ENCODE results near the gene TRIM24.

DNA sequence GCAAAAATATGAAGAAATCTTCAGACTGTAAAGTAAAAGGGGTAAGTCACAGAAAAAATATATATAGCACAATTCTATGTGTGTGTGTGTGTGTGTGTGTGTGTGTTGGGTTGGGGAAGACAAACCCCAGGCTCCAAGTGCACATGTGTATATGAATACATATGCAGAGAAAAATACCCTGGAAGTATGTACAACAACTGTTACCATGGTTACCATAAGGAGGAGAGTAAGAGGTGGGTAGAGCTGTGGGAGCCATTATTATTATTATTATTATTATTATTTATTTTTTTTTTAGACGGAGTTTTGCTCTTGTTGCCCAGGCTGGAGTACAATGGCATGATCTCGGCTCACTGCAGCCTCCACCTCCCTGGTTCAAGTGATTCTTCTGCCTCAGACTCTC, 23.7 kb upstream of the TRIM24 start:
- TF ChIP-seq, protein P1, sequence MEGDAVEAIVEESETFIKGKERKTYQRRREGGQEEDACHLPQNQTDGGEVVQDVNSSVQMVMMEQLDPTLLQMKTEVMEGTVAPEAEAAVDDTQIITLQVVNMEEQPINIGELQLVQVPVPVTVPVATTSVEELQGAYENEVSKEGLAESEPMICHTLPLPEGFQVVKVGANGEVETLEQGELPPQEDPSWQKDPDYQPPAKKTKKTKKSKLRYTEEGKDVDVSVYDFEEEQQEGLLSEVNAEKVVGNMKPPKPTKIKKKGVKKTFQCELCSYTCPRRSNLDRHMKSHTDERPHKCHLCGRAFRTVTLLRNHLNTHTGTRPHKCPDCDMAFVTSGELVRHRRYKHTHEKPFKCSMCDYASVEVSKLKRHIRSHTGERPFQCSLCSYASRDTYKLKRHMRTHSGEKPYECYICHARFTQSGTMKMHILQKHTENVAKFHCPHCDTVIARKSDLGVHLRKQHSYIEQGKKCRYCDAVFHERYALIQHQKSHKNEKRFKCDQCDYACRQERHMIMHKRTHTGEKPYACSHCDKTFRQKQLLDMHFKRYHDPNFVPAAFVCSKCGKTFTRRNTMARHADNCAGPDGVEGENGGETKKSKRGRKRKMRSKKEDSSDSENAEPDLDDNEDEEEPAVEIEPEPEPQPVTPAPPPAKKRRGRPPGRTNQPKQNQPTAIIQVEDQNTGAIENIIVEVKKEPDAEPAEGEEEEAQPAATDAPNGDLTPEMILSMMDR (IDR thresholded peaks at IDR 0.05; ENCODE audit: insufficient read depth, low read length): no peak
- TF ChIP-seq POLR2AphosphoS5 (IDR thresholded peaks at IDR 0.05; ENCODE audit: low read depth) (no peak), GABPA (IDR thresholded peaks at IDR 0.05; ENCODE audit: low read depth) (no peak), SPI1 (IDR thresholded peaks at IDR 0.05; ENCODE audit: borderline replicate concordance, low read depth) (no peak)
- TF ChIP-seq, protein P2, sequence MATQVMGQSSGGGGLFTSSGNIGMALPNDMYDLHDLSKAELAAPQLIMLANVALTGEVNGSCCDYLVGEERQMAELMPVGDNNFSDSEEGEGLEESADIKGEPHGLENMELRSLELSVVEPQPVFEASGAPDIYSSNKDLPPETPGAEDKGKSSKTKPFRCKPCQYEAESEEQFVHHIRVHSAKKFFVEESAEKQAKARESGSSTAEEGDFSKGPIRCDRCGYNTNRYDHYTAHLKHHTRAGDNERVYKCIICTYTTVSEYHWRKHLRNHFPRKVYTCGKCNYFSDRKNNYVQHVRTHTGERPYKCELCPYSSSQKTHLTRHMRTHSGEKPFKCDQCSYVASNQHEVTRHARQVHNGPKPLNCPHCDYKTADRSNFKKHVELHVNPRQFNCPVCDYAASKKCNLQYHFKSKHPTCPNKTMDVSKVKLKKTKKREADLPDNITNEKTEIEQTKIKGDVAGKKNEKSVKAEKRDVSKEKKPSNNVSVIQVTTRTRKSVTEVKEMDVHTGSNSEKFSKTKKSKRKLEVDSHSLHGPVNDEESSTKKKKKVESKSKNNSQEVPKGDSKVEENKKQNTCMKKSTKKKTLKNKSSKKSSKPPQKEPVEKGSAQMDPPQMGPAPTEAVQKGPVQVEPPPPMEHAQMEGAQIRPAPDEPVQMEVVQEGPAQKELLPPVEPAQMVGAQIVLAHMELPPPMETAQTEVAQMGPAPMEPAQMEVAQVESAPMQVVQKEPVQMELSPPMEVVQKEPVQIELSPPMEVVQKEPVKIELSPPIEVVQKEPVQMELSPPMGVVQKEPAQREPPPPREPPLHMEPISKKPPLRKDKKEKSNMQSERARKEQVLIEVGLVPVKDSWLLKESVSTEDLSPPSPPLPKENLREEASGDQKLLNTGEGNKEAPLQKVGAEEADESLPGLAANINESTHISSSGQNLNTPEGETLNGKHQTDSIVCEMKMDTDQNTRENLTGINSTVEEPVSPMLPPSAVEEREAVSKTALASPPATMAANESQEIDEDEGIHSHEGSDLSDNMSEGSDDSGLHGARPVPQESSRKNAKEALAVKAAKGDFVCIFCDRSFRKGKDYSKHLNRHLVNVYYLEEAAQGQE (IDR thresholded peaks at IDR 0.05; ENCODE audit: insufficient replicate concordance, low read depth): no peak
